Stimulated activated CD8-positive, alpha-beta memory T cell treated with anti-CD3 and anti-CD28 coated beads, Interleukin-15, amount 100 ng/mL, for 48 hours (primary cell): ENCODE data around the gene PPP1R13B.

ENCODE experiments used
- DNase-seq, 2 donors: peaks; one replicate each; pipeline ENCODE4 v3.0.0-alpha.2; 2020; ENCODE audit warnings: low read depth in 2 of 2

The PPP1R13B gene

DNA sequence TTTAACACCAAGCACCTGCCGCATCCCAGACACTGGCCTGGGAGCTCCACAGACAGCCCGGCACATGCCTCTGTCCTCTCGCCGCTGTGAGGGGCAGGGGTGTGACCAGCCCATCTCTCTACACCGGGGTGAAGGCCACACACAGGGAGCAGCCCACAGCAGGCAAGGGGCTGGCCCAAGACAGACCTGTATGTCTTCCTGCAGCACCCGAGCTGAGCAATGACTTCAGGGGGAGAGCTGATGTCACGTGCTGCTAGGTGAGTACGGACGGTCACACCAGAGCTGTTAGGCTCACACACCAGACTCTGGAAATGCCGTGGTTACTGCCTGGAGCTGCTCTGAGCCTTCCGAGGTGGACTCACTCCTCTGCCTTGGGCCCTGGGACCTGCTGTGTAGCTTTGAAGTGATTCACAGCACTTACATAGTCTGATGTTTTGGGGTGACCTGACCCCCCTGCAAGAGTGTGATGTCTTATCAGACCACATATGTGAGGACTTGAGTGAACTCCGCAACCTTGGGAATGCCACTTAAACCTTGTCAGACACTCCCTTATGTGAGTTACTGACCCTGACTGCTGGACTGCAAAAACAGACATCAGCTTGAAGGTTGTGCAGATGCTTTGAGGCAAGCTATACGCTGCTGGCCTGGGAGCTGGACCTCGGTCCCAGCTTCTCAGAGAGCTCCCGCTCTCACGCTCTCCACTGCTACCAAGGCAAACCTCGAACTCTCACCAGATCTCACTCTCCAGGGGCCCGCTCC lies 133.9 kb downstream of the PPP1R13B start:
- no peak for DNase-seq

DNA sequence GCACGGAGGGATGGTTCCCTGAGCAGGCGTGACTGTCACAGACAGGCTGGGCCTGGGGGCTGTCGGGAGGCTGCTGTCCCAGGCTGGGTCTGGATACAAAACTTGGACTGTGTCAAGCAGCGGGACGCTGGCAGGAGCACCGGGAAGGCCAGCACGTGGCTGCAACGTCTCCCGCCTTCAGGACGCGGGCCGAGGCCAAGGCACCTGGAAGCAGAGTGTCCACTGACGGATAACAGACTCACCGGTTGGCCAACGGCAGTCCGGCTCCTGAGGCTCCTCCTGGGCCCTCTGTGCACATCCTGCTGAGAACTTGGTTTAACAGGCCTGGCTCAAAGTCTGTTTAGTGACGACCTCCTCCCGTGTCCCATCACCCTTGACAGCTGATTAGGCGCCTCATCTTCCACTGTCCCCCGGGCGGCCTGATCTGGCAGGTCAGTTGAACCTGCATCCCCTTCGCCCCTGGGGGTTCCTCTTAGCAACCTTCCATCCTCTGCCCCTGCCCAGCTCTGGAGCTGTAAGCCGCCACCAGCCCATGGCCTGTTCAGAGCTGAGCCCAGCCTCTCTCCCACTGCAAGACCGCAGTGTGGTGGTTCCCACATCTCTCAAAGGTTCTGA lies 134.6 kb downstream of the PPP1R13B start:
- no peak for DNase-seq

DNA sequence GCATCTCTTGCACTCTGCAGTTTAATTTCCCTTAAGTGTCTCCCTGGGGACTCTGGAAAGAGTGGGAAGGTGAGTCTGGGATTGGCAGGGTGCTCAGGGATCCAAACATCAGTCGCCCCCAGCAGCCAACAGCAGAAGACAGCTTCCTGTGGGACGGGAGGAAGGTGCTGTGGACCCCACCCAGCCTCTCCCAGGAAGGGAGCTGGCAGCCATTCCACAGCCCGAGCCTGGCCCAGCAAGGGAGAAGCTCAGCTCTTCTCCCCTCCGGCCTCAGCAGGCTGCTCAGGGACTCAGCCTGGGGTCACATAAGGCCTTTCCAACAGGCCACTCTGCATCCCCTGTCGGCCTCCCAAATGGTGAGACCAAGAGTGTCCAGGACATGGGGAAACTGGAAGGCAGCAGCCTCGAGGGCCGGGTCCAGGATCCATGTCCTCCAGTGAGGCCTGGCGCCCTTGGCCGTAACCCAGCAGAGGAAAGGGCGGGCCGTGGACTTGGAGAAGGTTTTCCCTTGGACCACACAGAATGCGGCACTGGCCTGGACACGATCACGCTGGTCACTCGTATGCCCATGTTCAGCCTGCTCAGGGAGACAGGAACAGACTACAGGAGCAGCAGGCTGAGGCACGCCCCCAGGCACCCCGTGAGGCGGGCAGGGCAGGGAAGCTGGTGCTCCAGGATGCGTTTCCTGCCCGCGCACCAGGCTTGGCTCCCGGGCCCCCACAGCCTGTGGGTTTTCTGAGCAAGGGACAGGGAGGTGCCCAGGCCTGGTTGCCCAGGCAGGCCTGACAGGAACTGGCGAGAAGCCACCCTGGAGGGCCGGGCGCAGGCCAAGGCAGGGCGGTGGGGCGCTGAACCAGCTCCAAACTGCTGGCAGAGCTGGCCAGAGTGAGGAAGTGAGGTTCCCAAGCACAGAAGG lies 135.6 kb downstream of the PPP1R13B start:
- no peak for DNase-seq

DNA sequence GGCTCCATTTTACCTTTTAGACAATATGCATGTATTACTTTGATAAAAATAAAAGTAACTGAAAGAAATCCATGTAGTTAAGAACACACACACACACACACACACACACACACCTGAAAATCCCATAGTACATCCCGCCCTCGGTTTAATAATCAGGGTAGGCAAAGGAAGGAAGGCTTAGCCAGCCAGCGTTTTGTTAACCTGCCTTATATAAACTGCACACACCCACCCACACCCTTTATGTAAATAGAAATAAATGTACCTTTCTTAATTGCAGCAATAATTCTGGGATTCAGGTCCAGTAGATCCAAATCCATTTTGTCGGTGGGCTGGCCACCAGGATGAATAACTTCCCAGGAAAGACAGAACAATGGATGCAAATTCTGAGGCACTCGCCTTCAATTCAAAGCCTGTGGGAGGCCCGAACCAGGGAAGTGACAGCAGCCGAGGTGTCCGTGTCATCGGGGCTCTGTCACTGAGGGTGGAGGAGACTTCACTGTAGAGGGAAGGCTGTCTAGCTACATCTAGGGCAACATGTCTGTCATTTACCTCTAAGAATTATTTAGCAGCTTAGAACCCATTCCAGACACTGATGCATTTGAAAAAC lies 136.5 kb downstream of the PPP1R13B start:
- DNase-seq, result no peak

DNA sequence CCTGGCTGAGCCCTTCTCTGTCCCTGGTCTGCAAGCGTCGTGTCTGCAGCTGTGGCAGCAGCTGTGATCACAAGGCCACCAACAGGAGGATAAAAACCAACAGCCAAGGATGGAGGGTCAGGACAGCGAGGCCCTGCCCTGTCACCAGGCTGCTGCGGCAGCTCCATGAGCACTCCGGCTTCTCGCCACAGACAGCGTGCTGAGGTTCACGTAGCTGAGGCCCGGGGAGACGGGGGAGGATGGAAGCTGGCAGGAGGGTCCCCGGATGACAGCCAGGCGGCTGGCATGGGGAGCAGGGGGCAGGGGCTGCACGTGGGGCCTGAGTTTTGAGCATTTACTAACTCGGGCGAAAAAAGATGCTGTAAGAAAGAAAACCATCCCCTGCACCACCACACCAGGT lies 137.6 kb downstream of the PPP1R13B start:
- no peak for DNase-seq

DNA sequence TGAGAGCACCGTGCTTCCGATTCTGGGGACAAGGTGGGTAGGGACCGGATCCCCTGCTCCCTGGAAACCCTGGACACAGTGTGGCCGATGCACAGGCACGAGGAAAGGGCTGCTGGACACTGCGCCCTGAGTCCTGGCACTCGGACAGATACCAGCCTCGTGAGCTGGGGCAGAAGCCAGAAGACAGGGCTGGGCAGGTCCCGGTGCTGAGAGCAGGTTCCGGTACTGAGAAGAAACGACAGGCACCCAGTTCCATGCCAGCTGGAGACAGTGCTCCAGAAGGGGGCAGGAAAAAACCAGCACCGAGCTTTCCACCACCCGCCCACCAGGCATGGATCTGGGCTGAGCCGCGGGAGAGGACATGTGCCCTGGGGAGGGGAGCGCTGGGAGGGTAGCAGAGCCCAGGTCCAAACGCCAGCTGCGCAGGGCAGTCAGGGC lies 138.6 kb downstream of the PPP1R13B start:
- DNase-seq, result no peak

DNA sequence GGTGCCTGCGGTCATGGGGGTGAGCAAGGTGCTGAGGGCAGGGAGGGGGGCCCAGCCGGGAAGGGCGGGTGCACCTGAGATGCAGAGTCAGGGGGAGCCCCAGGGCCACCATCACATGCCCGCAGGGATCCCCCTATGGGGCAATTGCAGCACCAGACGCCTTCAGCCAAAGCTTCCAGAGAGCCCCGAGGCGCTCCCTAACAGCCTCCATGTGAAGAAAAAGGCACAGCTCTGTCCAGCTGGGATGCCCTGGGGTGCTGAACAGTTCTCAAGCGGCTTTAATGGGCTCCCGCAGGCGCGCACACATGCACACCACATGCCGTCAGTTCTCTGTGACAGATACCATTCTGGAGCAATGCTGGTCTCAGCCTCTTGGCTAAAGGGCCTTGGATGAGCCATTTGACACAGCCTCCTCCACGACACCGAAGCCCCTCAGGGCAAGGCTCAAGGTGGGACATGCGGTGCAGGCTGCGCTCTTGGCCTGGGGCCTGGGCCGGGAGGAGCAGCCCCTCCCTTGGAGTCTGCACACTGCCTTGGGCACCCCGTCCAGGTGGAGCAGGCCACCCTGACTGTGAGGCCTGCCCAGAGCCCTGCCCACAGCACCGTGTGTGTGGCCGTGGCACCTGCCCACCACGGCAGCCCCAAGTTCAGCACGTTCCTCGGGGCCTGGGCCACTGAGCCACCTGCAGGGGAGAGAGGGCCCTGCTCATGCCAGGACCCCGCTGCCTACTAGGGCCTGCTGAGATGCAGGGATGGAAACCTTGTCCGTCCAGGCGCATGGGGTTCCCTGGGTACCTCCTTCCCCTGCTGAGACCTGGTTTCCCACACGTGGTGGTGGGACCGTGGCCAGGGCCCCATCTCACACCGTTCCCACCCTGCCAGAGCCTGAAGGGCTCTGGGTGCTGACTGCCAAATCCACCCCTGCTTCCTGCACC lies 139.8 kb downstream of the PPP1R13B start:
- DNase-seq, result no peak

DNA sequence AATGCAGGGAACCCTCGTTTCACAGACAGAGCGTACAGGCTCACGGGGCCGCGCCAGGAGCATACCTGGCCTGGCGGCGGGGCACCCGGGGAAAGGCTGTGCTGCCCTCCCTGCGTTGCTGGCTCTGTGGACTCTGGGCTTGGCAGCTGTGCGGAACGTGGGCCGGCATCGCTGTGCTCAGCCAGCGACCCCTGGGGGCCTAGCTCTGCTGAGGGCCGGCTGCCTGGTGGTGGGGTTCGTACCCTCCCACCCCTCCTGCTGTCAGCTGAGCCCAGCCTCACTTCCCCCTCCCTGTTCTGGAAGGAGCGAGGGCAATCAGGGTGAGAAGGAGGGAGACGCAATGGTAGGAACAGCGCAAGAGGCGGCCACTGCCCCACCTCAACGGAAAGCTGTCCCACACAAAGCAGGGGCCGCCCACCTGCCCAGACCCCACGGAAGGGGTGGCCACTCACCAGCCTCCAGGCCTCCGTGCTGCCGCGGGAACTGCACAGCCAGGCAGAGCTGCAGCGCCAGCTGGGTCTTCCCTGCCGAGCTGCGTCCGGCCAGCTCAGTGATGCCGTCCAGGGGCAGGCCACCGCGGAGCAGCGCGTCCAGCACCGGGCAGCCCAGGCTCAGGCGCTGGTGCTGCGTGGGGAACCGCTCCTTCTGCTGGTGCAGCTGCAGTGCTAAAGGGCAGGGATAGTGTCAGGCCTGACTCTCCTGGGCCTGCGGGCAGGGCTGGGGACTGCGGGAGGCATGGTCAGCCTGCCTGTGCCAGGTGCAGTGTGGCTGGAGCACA lies 140.6 kb downstream of the PPP1R13B start:
- no peak for DNase-seq

DNA sequence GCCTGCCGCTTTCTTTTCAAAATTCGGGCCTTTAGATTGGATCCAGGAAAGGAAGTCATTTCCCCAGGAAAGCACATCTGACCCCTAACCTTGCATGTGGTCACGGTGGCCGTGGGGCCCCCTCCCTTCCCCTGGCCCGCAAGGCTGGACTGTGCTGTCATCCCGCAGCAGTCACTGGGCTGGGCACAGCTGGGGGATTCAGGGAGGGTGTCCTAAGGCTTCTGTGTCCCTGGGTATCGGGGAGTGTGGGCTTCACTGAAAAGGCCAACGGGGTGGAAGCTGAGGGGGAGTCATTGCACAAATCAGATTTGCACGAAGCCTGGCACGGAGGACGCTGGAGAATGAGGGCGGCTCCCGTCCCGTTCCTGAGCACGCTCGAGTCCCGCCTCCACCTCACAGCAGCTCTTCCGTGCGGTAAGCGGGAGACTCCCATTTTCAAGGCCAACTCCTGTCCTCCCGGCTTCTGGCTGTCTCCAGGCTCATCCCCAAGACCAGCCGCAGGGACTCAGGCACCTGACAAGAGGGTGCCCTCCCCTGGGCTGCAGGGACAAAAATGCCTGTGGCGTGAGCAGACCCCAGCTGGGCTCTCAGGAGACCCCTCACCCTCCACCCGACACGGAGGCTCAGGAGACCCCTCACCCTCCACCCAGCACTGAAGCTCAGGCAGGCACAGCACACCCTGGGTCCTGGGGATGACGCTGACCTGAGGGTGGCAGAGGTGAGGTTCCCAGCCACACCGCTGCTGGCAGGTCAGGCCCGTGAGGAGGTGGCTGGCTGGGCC lies 141.7 kb downstream of the PPP1R13B start:
- DNase-seq, result no peak

DNA sequence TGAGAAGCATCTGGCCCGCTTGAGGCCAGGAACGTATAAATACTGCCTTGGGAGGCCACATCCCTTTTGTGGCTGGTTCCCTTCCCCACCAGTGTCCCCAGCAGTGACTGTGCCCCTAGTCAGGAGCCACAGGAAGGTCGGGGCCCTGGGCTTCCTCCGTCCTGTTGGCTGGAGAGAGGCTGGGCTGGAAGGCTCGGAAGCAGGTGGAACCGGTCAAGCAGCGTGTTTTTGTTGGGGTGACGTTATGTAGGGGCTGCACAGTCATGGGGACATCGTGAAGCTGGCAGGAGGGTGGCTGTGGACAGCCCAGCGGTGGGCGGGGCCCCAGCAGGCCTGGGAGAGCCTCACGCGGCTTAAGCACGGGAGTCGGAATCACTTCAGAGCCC lies 142.3 kb downstream of the PPP1R13B start:
- DNase-seq, result no peak

DNA sequence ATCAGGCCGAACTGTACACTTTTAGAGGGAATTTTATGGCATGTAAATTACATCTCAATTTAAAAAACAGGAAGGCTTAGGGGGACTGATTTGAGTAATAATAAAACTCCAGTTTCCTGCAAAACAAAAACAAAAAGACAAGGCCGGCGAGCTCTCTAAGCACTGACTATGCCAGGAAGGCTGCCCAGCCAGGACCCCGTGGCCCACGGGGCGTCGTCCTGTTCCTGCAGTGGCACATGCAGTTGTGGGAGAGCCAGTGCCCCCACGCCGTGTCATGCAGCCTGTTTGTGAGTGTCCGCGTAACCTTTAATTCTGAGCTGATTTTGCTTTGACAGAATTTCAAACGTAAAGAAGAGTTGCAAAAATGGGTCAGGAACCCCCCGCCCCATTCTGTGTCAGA lies 142.7 kb downstream of the PPP1R13B start:
- DNase-seq, result no peak

DNA sequence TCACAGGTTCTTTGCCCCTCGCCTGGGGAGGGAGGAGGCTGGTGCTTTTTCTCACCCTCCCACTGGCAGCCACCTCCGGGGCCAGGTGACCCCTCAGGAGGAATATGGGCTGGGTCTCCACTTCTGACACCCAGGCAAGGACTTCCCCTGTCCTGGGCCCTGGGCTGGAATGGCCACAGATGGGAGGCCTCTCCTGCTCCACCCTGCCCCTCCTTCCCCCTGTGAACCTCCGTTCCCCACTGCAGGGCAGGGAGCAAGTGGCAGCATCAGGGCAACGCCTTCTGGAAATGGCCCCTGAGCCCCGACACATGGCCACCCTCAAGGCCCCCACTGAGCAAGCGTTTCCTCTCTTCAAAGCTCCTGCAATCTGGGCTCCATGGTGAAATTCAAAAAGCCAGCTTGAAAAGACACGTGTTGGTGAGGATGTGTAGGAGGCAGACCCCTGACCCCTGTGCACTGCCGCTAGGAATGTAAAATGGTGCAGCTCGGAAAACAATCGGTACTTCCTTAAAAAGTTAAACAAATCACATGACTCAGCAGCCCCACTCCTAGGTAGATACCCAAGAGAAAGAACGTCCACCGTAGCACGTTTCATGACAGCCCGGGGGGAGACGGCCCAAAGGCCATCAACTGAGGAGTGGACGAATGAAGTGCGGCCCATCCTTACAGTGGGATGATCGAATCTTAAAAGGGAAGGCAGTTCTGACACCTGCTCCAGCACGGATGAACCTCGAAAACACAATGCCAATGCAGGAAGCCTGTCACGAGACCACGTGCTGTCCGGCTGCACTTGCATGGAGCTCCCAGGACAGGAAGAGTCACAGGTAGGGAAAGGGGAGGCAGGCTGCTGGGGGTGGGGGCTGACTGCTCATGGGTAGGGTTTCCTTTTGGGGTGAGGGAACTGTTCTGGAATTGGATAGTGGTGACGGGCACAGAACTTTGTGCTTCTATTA lies 143.7 kb downstream of the PPP1R13B start:
- no peak for DNase-seq

DNA sequence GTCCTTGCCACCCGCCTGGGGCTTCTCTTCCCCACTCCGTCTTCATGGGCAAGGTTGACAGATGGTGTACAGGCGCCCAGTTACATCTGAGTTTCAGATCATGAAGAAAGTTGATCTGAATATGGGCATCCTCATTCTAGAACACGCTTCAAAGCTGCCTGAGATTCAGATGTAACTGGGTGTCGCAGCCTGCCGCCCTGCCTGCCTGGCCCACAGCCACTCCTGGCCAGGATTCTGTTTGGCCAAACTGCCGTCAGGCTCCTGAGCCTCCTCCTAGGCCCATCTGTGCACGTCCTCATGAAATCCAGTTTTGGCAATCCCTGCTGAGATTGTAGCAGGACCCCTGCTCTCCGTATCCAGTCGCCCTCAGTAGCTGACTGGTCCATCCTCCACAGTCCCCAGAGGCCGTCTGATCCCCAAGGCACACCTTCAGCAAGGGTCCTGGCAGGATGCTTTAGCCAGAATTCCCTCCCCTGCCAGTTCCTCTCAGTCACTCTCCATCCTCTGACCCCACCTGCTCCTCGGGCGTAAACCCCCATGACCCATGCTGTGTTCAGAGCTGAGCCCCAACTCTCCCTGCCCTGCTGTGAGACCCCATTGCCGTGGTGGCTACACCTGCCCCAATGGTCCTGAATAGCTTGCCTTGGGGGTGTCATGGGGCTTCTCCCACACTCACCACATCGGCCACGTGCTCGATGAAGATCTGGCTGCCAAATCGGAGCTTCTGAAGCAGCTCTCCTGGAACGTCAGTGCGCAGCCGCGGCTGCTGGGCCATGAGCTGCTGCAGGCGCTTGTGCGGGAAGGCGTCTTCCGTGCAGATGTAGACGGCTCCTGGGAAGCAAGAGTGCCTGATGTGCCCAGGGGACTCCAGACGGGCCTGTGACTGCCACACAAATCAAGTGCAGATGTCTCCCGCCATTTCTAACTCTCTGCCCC lies 144.6 kb downstream of the PPP1R13B start:
- DNase-seq, result no peak

DNA sequence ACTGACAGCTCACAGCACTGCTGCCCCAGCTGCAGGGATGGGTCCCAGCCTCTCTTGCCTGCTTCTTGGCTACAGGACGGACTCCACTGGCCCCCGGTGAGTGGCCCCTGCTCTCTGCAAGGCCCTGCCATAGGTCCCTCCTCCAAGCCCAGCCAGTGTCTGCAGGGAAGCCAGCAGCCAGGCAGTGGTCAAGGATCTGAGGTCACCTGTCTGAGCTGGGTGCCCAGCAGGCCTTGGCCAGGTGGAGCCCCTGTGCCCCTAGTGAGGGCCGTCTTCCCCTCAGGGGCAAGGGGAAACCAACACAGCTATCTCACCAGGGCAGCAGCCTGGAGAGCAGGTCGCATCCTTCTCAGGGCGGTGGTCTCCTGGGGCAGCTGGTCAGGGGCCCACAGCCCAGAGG lies 145.3 kb downstream of the PPP1R13B start:
- DNase-seq, result no peak

DNA sequence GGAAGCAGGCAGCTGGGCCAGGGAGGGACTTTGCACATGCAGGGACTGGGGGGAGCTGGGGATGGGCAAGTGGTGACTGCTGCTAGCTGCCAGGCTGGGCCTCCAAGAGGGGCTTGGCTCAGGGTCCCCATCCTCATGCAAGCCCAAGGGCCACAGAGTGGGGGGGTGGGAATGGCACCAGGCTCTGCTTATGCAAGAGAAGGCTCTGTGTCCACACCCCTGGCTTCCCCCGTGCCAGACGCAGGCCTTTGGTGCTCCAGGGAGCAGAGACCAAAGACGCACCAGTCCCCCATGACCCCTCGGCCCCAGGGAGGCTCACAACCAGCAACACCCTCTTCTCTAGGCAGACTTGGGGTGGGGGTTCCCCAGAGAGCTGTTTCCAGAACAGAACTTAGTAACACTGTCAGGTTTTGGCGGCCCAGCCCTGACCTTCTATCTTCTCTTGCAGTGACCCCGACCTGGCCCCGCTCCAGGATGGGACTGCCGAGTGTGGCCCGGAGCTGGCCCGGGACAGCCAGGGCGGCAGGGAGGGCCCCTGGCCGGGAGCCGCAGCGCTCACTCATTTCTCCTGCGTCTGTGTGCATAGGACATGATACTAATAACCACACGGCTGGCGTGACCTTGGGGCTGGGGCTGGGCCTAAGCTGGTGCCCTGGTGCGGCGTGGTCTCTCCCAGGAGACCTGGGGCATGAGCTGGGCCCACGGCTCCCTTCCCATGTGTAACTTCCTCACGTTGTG lies 146.5 kb downstream of the PPP1R13B start:
- no peak for DNase-seq
